Chondrocyte (in vitro differentiated cells): ENCODE measurements around the gene ZNF367. TPM values are rescaled to one million over a fixed set of nuclear protein-coding genes. Genes with fewer than 3 reads are reported as not detected.
"Not testable (repeated sequence)": the region's sequence is repeated elsewhere in the genome, so short reads cannot be mapped to it uniquely, and the experiment has no call there.

Experiments
- DNase-seq: peaks from one replicate; pipeline ENCODE4 v3.0.0; 2021; ENCODE audit warnings: mixed read lengths, low spot score
- H3K27ac Mint-ChIP-seq: one replicate; pipeline ENCODE4 v1.8.0; 2021; ENCODE audit warnings: mild to moderate bottlenecking, moderate library complexity, mixed read lengths; ENCODE audit not compliant: unreplicated experiment
- H3K27me3 Mint-ChIP-seq: 2 replicates; pipeline ENCODE4 v1.8.0; 2021; ENCODE audit warnings: low read depth, mixed read lengths
- H3K36me3 Mint-ChIP-seq: 2 replicates; pipeline ENCODE4 v1.8.0; 2021; ENCODE audit warnings: low read depth, mixed read lengths
- H3K4me1 Mint-ChIP-seq: 2 replicates; pipeline ENCODE4 v1.8.0; 2021; ENCODE audit warnings: low read depth, mild to moderate bottlenecking, mixed read lengths
- H3K4me3 Mint-ChIP-seq: one replicate; pipeline ENCODE4 v1.8.0; 2021; ENCODE audit warnings: mild to moderate bottlenecking, moderate library complexity, mixed read lengths; ENCODE audit not compliant: unreplicated experiment
- H3K9me3 Mint-ChIP-seq: 2 replicates; pipeline ENCODE4 v1.8.0; 2021; ENCODE audit warnings: low read depth, mixed read lengths
- total RNA-seq: library from RNA; stranded (reverse); gene quantifications from 3 replicates; pipeline ENCODE4 v1.2.1, GENCODE V29; 2021
- TF ChIP-seq, protein P1 (sequence below): fragments of 200-600 bp; sonication (generic); IDR thresholded peaks from 2 replicates; pipeline ENCODE4 v1.5.0; 2021; ENCODE audit warnings: antibody characterized with exemption, mild to moderate bottlenecking, moderate library complexity

Gene ZNF367
- total RNA-seq, 1 donor from 2014 or later, result 1.7 TPM

DNA sequence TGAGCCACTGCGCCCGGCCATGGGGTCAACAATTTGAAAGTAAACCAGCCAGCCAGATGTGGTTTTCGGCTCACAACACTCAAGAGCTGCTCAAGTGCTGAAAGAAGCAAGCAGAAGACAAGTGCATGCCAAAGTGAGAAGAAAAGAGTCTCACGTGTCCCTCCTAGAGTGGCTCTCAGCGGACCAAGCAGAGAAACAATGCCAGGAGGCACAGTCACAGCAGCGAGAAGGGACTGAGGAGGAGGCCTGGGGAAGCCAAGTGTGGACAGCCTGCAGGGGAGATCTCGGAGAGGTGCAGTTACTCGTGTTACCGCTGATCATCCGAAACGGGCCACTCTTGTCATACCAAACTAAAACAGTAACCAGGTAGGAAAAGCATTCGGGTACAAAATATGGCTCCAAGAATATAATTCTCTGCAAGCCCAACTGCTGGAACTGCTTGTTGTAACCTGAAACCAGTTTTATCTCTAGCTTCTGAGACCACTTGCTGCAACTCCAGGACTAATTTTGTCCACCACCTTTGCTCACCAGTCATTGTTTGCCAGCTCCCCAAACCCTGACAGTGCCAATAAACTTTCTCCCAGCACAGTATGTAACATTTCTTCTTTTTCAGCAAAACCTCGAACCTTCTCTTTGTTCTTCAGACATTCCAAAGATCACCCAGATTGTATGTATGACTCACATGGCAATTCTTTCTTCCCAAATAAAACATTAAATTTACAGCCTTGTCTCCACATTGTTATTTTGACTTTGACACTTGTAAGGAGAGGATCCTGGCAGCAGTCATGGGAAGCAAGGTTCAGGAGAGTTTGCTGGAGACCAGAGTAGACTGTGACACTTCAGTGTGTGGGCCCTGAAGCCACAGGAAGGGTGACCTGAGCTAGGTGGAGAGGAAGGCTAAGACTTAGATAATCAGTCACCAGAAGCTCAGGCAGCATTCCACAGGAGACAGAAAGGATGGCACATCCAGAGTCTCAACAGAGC, 41.0 kb downstream of the ZNF367 start:
- Mint-ChIP-seq H3K4me3 (no peak overlapping the region), H3K27me3 (no peaks in the 10 kb centered on the region), H3K36me3 (peaks cover 4% of the 10 kb centered on the region), H3K27ac (peak overlapping the region; percentile 81), H3K9me3 (no peaks in the 10 kb centered on the region), H3K4me1 (peaks cover 36% of the 10 kb centered on the region)
- TF ChIP-seq, protein P1, sequence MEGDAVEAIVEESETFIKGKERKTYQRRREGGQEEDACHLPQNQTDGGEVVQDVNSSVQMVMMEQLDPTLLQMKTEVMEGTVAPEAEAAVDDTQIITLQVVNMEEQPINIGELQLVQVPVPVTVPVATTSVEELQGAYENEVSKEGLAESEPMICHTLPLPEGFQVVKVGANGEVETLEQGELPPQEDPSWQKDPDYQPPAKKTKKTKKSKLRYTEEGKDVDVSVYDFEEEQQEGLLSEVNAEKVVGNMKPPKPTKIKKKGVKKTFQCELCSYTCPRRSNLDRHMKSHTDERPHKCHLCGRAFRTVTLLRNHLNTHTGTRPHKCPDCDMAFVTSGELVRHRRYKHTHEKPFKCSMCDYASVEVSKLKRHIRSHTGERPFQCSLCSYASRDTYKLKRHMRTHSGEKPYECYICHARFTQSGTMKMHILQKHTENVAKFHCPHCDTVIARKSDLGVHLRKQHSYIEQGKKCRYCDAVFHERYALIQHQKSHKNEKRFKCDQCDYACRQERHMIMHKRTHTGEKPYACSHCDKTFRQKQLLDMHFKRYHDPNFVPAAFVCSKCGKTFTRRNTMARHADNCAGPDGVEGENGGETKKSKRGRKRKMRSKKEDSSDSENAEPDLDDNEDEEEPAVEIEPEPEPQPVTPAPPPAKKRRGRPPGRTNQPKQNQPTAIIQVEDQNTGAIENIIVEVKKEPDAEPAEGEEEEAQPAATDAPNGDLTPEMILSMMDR, result no peak
- no peak for DNase-seq

- peaks cover 24% of the 10 kb centered on the region for H3K4me1 Mint-ChIP-seq
- not testable (repeated sequence) for H3K27ac Mint-ChIP-seq, DNase-seq
Observed at GRCh38 chr9:96375507-96375906, 42.7 kb downstream of the ZNF367 start.

DNA sequence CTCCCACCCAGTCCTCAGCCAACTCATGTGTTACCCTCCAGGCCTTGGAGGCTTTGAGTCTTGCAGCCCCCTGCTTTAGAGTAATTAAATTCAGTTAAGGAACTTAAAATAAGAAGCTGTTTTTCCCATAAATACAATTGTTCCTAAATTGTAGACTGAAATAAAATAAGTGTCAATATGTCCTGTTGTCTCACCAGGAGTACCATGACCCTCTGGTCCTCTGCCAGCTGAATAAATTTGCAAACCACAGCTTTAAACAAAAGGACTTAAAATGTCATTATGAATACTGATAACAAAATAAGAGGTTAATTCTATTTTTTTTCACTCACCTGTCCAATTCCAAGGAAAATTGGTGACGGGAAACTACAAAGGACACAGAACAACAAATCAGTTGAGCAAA, 50.2 kb downstream of the ZNF367 start:
- Mint-ChIP-seq H3K27ac (no peak overlapping the region), H3K4me3 (no peak overlapping the region), H3K4me1 (no peaks in the 10 kb centered on the region), H3K36me3 (peaks cover 6% of the 10 kb centered on the region), H3K9me3 (no peaks in the 10 kb centered on the region), H3K27me3 (no peaks in the 10 kb centered on the region)
- TF ChIP-seq, protein P1, result no peak
- DNase-seq, result no peak

More at GRCh38 chr9:96375507-96375906, 42.7 kb downstream of the ZNF367 start:
- H3K9me3 Mint-ChIP-seq, H3K36me3 Mint-ChIP-seq, H3K4me3 Mint-ChIP-seq, H3K27me3 Mint-ChIP-seq: not testable (repeated sequence)

- no peaks in the 10 kb centered on the region for H3K27me3 Mint-ChIP-seq
Observed at GRCh38 chr9:96363175-96363967, 54.8 kb downstream of the ZNF367 start.

GRCh38 chr9:96362119-96362518, 56.1 kb downstream of the ZNF367 start:
- not testable (repeated sequence) for DNase-seq, H3K9me3 Mint-ChIP-seq, H3K4me1 Mint-ChIP-seq, H3K27me3 Mint-ChIP-seq, H3K4me3 Mint-ChIP-seq, H3K27ac Mint-ChIP-seq
- H3K36me3 Mint-ChIP-seq, result peaks cover 18% of the 10 kb centered on the region

More at GRCh38 chr9:96363175-96363967, 54.8 kb downstream of the ZNF367 start:
- no peaks in the 10 kb centered on the region for H3K4me1 Mint-ChIP-seq
- no peak overlapping the region for H3K27ac Mint-ChIP-seq
- no peak overlapping the region for H3K4me3 Mint-ChIP-seq
- TF ChIP-seq, protein P1, result no peak
- no peak for DNase-seq
- no peaks in the 10 kb centered on the region for H3K9me3 Mint-ChIP-seq
- H3K36me3 Mint-ChIP-seq, result peaks cover 17% of the 10 kb centered on the region

GRCh38 chr9:96361668-96362067, 56.5 kb downstream of the ZNF367 start:
- Mint-ChIP-seq H3K36me3 (peaks cover 19% of the 10 kb centered on the region), H3K27me3 (no peaks in the 10 kb centered on the region), H3K27ac (no peak overlapping the region), H3K4me1 (no peaks in the 10 kb centered on the region), H3K4me3 (no peak overlapping the region), H3K9me3 (no peaks in the 10 kb centered on the region)
- DNase-seq, result no peak
- TF ChIP-seq, protein P1, result no peak
